Epithelial cell of esophagus (primary cell): ENCODE measurements around the gene AGER.

Experiments
- DNase-seq: peaks from one replicate; pipeline ENCODE4 v3.0.0; 2010; ENCODE audit warnings: low read depth
- H3K4me3 ChIP-seq: 2 replicates; pipeline ENCODE4 v1.5.1; 2011; ENCODE audit warnings: mild to moderate bottlenecking, low read length, control low read depth
- TF ChIP-seq, protein P1 (sequence below): IDR thresholded peaks from 2 replicates; pipeline ENCODE4 v1.5.1; 2011; ENCODE audit warnings: low read depth, mild to moderate bottlenecking, low read length, control low read depth, inconsistent platforms; ENCODE audit not compliant: insufficient read depth; ENCODE audit errors: missing control alignments

The AGER gene

DNA sequence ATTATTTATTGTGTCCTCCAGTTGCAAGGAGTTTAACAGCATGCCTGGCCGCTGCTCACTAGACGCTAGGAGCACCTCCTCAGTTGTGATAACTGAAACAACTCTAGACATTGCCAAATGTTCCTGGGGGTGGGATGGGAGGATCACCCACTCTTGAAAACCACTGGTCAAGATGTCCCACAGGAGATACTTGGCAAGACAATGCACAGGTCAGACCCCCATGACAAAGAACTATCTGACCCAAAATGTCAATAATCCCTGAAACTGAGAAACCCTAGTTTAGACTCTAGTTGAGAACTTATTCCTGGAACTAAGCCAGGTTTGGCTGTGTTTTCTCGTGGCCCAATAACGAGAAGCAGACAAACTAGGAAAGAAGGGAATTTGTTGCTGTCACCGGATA is 44.5 kb downstream of the AGER start:
- DNase-seq = no peak
- TF ChIP-seq, protein P1, sequence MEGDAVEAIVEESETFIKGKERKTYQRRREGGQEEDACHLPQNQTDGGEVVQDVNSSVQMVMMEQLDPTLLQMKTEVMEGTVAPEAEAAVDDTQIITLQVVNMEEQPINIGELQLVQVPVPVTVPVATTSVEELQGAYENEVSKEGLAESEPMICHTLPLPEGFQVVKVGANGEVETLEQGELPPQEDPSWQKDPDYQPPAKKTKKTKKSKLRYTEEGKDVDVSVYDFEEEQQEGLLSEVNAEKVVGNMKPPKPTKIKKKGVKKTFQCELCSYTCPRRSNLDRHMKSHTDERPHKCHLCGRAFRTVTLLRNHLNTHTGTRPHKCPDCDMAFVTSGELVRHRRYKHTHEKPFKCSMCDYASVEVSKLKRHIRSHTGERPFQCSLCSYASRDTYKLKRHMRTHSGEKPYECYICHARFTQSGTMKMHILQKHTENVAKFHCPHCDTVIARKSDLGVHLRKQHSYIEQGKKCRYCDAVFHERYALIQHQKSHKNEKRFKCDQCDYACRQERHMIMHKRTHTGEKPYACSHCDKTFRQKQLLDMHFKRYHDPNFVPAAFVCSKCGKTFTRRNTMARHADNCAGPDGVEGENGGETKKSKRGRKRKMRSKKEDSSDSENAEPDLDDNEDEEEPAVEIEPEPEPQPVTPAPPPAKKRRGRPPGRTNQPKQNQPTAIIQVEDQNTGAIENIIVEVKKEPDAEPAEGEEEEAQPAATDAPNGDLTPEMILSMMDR = no peak
- no peak overlapping the region for H3K4me3 ChIP-seq

- TF ChIP-seq, protein P1 = no peak
- DNase-seq = no peak
- no peak overlapping the region for H3K4me3 ChIP-seq
Observed at GRCh38 chr6:32137454-32137853, 46.6 kb downstream of the AGER start.

GRCh38 chr6:32133786-32134185 is 50.3 kb downstream of the AGER start:
- no peak overlapping the region for H3K4me3 ChIP-seq
- TF ChIP-seq, protein P1 = no peak
- no peak for DNase-seq

- TF ChIP-seq, protein P1 = no peak
- peak; percentile 84 for DNase-seq
Observed at GRCh38 chr6:32132110-32132509, 51.9 kb downstream of the AGER start.

GRCh38 chr6:32131439-32131948 is 52.6 kb downstream of the AGER start:
- no peak for DNase-seq
- H3K4me3 ChIP-seq = no peak overlapping the region
- TF ChIP-seq, protein P1 = no peak

More at GRCh38 chr6:32132110-32132509, 51.9 kb downstream of the AGER start:
- no peak overlapping the region for H3K4me3 ChIP-seq
